NCI-H1930 (cell line): ENCODE data around the gene SCML2.
"Not testable (repeated sequence)": the region's sequence is repeated elsewhere in the genome, so short reads cannot be mapped to it uniquely, and the experiment has no call there.

Experiments used
- DNase-seq, 2 experiments: peaks; one replicate each; lab custom pipeline; 2025; lab: John Stamatoyannopoulos, UW

The SCML2 gene

DNA sequence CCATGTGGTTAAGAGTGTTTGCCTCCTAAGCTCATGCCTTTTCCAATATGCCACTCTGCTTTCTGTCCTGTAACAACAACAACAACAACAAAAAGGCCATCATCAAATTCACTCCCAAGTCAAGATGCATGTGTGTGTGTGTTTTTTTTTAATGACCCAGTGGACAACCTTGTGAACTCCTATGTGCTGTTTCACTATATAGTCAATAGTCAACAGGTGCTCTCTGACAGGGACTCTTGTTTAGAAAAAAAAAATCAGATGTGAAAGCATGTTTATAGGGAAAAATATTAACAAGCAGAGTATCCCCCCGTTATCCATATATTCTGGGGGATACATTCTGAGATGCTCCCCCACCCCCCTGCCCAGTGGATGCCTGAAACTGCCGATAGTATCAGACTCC lies 83.2 kb downstream of the SCML2 start:
- no peak for DNase-seq

DNA sequence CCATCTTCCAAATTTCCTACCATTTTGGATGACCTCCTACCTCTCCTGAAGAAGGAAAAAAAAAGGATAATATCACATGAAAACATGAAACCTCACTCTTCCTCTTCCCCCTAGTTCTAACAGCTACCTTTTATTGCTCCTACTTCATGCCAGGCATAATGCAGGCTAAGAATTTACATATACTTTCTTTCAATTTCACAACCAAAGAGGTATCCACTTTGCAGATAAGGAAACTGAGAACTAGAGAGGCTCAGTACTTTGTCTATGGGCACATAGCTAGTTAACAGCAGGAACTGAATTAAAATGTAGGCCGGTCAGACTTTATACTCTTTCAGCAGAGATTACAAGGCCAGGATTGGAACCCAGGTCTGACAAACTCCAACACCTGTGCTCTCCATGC lies 99.4 kb downstream of the SCML2 start:
- DNase-seq: no peak

DNA sequence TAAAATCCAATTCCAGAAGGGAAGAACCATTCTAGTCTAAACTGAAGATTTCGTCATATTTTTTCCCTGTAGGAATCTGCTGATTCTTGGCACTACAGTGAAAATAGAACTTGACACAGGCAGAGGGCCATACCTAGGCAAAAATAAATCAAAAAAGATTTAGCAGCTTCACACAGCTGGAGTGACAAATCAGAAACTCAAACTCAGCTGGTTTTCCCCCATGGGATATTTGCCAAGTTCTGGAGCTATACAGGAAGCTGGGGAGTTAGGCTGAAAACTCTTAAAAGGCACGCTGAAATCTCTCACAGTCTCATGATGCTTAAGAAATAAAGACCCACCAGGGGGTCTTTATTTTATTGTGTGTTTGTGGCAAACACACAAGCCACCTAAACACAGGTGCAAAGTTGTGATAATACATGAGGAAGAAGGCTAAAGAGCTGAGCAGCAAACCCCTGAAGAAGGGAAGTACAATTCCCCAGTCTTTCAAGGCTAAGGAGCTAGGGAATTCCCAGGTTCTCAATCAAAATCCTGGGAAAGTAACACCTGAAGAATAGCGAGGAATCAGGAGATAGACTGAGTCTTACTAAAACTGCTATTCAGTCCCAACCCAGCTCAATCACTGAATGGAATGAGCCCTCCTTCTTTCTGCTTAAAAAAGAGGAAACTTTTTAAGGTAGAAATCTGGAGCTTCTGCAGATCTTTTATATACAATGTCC lies 101.7 kb downstream of the SCML2 start:
- no peak for DNase-seq

DNA sequence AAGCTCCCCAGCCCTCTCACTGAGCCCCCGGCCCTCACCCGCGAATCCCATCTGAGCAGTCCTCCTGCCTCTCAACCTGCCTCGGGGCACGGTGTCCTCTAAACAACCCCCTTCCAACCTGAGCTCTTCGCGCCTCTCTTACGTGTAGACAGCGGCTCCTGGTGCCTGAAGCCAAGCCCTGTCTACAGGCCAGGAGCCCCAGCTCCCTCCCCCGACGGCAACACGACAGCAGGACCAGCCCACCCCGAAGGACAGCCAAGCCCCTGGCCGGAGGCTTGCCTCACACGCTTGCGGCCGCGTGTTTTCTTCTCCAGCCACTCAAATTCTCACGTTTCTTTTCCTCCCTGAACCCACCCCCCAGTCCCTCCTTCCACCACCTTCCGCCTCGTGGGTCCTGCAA lies 124.8 kb downstream of the SCML2 start:
- not testable (repeated sequence) for DNase-seq

DNA sequence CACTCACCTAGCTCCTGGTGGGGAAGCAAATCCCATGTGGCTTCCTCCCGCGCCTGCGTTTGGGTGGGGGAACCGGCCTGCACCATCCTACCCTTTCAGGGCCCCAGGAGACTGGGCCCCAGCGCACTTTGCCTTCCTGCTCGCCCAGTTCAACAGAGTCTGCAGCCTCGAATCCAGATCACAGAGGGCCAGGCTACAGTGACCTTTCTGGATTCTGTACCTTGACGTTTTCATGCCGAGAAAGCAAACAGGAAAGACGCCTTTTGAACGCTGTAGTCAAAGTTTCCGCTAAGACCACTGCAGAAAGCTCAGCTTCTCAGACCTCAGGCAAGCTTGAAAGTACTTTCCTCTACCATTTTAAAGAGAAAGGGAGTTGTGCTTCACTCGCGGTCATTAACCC lies 126.4 kb downstream of the SCML2 start:
- no peak for DNase-seq

DNA sequence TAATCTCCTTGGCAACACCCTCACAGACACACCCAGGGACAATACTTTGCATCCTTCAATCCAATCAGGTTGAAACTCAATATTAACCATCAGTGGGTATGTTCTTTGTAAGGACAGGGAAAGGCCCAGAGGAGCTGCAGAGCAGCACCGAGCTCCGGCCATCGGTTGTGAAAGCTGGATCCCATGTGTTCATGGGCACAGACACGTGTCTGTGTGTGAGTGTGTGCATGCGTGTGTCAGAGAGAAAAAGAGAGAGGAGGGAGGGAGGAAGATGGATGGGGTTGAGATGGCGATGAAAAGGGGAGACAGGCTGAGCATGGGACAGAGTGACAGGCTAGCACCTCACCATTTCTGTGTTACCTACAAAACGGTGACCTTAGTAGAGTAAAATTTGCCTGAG lies 127.0 kb downstream of the SCML2 start:
- DNase-seq: no peak

DNA sequence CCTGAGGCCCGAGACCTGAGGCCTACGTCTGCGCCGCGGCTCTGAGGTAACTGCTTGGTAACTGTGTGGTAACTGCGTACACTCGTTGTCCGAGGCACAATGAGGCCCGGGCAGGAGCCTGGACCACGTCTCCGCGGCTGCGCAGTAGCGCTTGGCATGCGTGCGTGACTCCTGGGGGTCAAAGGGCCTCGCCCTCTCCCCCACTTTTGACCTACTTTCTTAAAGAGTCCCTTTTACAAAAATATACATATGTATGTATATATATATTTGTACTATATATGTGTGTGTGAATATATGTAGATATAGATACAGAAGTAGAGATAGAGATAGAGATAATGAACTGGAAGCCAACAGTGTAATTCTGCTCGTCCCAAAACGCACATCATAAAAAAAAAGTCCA lies 133.7 kb downstream of the SCML2 start, which contains the start of gene BEND2:
TSS of gene BEND2 (minus strand) at position 101 of the 400 bp plus-strand sequence. CDS start 136 bp downstream, outside the sequence.
- no peak for DNase-seq

DNA sequence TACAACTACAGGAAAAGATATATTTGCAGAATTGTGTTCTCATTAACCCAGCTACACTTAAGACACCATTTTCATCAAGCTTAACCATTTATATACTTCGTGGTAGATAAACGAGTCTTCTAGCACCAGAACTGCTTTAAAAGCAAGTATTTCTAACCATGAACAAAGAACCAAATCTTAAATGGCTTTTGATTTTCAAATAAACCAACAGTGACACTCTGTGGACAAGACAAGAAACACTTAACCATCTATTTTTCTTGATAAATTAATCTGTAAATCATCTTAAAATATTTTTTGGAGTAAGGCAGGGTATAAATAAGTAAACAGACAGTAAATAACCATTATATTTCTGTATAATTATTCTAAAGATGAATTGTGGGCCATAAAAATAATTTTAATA lies 144.0 kb downstream of the SCML2 start:
- DNase-seq: peak in 1 of 2 experiments; percentile 2

DNA sequence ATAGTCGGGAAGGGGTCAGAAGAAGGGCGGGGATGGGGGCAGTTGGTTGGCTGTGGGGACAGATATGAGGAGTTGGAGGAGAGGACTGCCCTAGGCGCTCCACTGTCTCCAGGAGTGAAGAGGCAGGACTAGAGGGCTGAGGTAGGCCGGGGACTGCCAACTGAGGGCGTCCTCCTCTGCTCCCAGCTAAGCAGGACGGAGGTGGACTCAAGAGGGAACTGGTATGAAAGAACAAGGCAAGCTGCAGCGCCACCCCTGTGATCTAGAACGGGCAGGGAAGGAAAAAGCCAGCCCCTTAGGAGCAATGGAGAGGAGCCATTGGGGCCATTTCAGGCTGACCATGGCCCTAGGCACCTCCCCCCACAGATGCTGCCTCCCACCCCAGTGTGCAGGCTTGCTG lies 147.8 kb downstream of the SCML2 start:
- DNase-seq: no peak

DNA sequence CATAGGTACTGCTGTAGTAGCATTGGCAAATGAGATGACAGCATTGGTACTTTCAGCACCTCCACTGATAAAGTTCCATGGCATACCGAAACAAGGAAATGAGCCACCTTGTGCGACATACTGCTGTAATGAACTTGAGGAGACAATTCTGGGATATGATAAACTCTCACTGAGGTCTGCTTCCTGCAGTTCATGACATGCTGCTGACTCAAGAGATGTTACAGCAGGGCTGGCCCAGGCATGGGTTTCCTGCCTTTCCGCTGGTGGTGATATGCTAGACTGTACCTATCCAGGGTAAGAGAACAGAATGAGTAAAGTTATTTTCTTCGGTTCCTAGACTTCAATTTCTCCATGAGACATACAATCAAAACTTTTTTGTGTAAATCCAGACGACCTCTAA lies 150.9 kb downstream of the SCML2 start:
- DNase-seq: no peak

DNA sequence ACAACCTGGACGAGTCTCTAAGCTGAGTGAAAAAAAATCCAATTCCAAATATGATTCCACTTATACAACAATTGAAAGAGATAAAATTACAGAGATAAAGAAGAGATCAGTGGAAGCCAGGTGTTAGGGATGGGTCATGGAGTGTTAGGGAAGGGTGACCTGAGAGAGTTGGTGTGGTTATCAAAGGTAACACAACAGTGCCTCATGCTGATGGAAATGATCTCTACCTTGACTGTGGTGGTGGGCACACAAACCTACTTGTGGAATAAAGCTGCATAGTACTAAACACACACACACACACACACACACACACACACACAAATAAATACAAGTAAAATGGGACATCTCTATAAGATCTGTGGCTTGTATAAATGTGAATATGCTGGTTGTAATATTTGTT lies 159.8 kb downstream of the SCML2 start:
- no peak for DNase-seq
